GM18951 (cell line): ENCODE data around the gene ENPP7.
A peak's percentile ranks its signal among the peaks of the same experiment; 100 is the strongest.

Experiments
- POLR2A ChIP-seq: IDR thresholded peaks from 4 replicates; pipeline ENCODE4 v1.6.1; 2011; ENCODE audit warnings: mild to moderate bottlenecking; ENCODE audit not compliant: insufficient read length, insufficient read depth; ENCODE audit errors: extremely low read depth
- in situ Hi-C: fragments of 300-500 bp; cut with MboI; formaldehyde crosslinking; loops from one replicate; pipeline ENCODE4 v1.12.0; 2022; ENCODE audit warnings: low sequenced_read_pairs, mixed read lengths, inconsistent platforms; ENCODE audit not compliant: unreplicated experiment

Gene ENPP7

GRCh38 chr17:79777894-79778503 is 47.3 kb downstream of the ENPP7 start, which contains the start of gene CBX2:
TSS of gene CBX2 (plus strand) at chr17:79778148. CDS start at chr17:79778236, 88 bp downstream.
- TF ChIP-seq POLR2A, result peak; percentile 51
- in situ Hi-C loops, result loop anchor here (25.0 kb wide), 1 partner anchor 184 kb away; no protein-coding TSS in a partner anchor

- in situ Hi-C loops, result loop anchor here (25.0 kb wide), 1 partner anchor 184 kb away; no protein-coding TSS in a partner anchor
Observed at GRCh38 chr17:79778504-79779083, 47.9 kb downstream of the ENPP7 start.

GRCh38 chr17:79779084-79779529 is 48.4 kb downstream of the ENPP7 start:
- in situ Hi-C loops, result loop anchor here (25.0 kb wide), 1 partner anchor 183 kb away; no protein-coding TSS in a partner anchor
- no peak for TF ChIP-seq POLR2A

More at GRCh38 chr17:79778504-79779083, 47.9 kb downstream of the ENPP7 start:
- no peak for TF ChIP-seq POLR2A

GRCh38 chr17:79779661-79780365 is 49.1 kb downstream of the ENPP7 start:
- in situ Hi-C loops, result loop anchor here (25.0 kb wide), 1 partner anchor 182 kb away; no protein-coding TSS in a partner anchor
- no peak for TF ChIP-seq POLR2A

- in situ Hi-C loops, result loop anchor here (25.0 kb wide), 1 partner anchor 181 kb away; no protein-coding TSS in a partner anchor
Observed at GRCh38 chr17:79781012-79781650, 50.4 kb downstream of the ENPP7 start.

GRCh38 chr17:79781736-79782575 is 51.2 kb downstream of the ENPP7 start:
- in situ Hi-C loops, result loop anchor here (25.0 kb wide), 1 partner anchor 180 kb away; no protein-coding TSS in a partner anchor
- no peak for TF ChIP-seq POLR2A

More at GRCh38 chr17:79781012-79781650, 50.4 kb downstream of the ENPP7 start:
- TF ChIP-seq POLR2A, result no peak

- no peak for TF ChIP-seq POLR2A
- in situ Hi-C loops, result loop anchor here (25.0 kb wide), 1 partner anchor 178 kb away; no protein-coding TSS in a partner anchor
Observed at GRCh38 chr17:79783891-79784290, 53.1 kb downstream of the ENPP7 start.

GRCh38 chr17:79784353-79785016 is 53.7 kb downstream of the ENPP7 start:
- TF ChIP-seq POLR2A, result no peak
- in situ Hi-C loops, result loop anchor here (25.0 kb wide), 1 partner anchor 178 kb away; no protein-coding TSS in a partner anchor

GRCh38 chr17:79785017-79785899 is 54.5 kb downstream of the ENPP7 start:
- TF ChIP-seq POLR2A, result no peak
- in situ Hi-C loops, result loop anchor here (25.0 kb wide), 1 partner anchor 177 kb away; no protein-coding TSS in a partner anchor

GRCh38 chr17:79785900-79786810 is 55.4 kb downstream of the ENPP7 start:
- in situ Hi-C loops, result loop anchor here (25.0 kb wide), 1 partner anchor 176 kb away; no protein-coding TSS in a partner anchor
- no peak for TF ChIP-seq POLR2A
